H9 (cell line): ENCODE data around the gene SIKE1. TPM values are rescaled to one million over a fixed set of nuclear protein-coding genes. Genes with fewer than 3 reads are reported as not detected.
A peak's percentile ranks its signal among the peaks of the same experiment; 100 is the strongest.

ENCODE experiments used
- DNase-seq: peaks from one replicate; pipeline ENCODE4 v3.0.0-alpha.2; 2017
- H2AFZ ChIP-seq: one replicate; pipeline ENCODE4 v1.6.1; 2013; ENCODE audit warnings: mild to moderate bottlenecking, low read length, control low read depth, moderate library complexity
- H2AK5ac ChIP-seq: 2 replicates; pipeline ENCODE4 v1.6.1; 2013; ENCODE audit warnings: low read length, control low read depth, mixed read lengths; ENCODE audit not compliant: insufficient read length
- H2BK120ac ChIP-seq: one replicate; pipeline ENCODE4 v1.6.1; 2013; ENCODE audit warnings: low read depth, mild to moderate bottlenecking, low read length, control low read depth, inconsistent platforms; ENCODE audit not compliant: poor library complexity, severe bottlenecking
- H2BK12ac ChIP-seq: 2 replicates; pipeline ENCODE4 v1.6.1; 2013; ENCODE audit warnings: low read length, control low read depth, mixed read lengths, low read depth; ENCODE audit not compliant: insufficient read length
- H2BK15ac ChIP-seq: 2 replicates; pipeline ENCODE4 v1.6.1; 2013; ENCODE audit warnings: low read depth, low read length, control low read depth
- H2BK20ac ChIP-seq: one replicate; pipeline ENCODE4 v1.6.1; 2013; ENCODE audit warnings: low read depth, mild to moderate bottlenecking, low read length, control low read depth, inconsistent platforms; ENCODE audit not compliant: poor library complexity, severe bottlenecking
- H2BK5ac ChIP-seq: 2 replicates; pipeline ENCODE4 v1.6.1; 2013; ENCODE audit warnings: low read length, control low read depth, mixed read lengths; ENCODE audit not compliant: insufficient read length
- H3K14ac ChIP-seq: 2 replicates; pipeline ENCODE4 v1.6.1; 2013; ENCODE audit warnings: low read length, control low read depth; ENCODE audit not compliant: insufficient read depth
- H3K18ac ChIP-seq: 2 replicates; pipeline ENCODE4 v1.6.1; 2013; ENCODE audit warnings: low read depth, mild to moderate bottlenecking, mixed read lengths, low read length, control low read depth; ENCODE audit not compliant: insufficient read length
- H3K23ac ChIP-seq: 2 replicates; pipeline ENCODE4 v1.6.1; 2013; ENCODE audit warnings: low read length, control low read depth, mixed read lengths, low read depth; ENCODE audit not compliant: insufficient read length
- H3K23me2 ChIP-seq: 2 replicates; pipeline ENCODE4 v1.6.1; 2013; ENCODE audit warnings: low read depth, mild to moderate bottlenecking, mixed read lengths, low read length, control low read depth; ENCODE audit not compliant: insufficient read length, poor library complexity, severe bottlenecking
- H3K27ac ChIP-seq: 2 replicates; pipeline ENCODE4 v1.5.1; 2013; ENCODE audit warnings: low read length, control low read depth, mixed read lengths, low read depth; ENCODE audit not compliant: insufficient read length
- H3K27me3 ChIP-seq: 2 replicates; pipeline ENCODE4 v1.6.1; 2013; ENCODE audit warnings: low read length, control low read depth, inconsistent platforms; ENCODE audit not compliant: insufficient read depth
- H3K4ac ChIP-seq: 2 replicates; pipeline ENCODE4 v1.6.1; 2013; ENCODE audit warnings: low read depth, mild to moderate bottlenecking, control low read depth, inconsistent platforms, low read length, moderate library complexity
- H3K4me1 ChIP-seq: 2 replicates; pipeline ENCODE4 v1.6.1; 2013; ENCODE audit warnings: low read length, control low read depth, inconsistent platforms; ENCODE audit not compliant: insufficient read depth
- H3K4me2 ChIP-seq: 2 replicates; pipeline ENCODE4 v1.6.1; 2013; ENCODE audit warnings: low read length, control low read depth, mixed read lengths; ENCODE audit not compliant: insufficient read length, insufficient read depth
- H3K56ac ChIP-seq: 2 replicates; pipeline ENCODE4 v1.6.1; 2013; ENCODE audit warnings: low read depth, mild to moderate bottlenecking, mixed read lengths, low read length, control low read depth; ENCODE audit not compliant: insufficient read length
- H3K79me1 ChIP-seq: 2 replicates; pipeline ENCODE4 v1.6.1; 2013; ENCODE audit warnings: low read depth, mild to moderate bottlenecking, moderate library complexity, low read length, control low read depth, inconsistent platforms; ENCODE audit not compliant: insufficient read depth, poor library complexity, severe bottlenecking
- H3K79me2 ChIP-seq: 2 replicates; pipeline ENCODE4 v1.6.1; 2013; ENCODE audit warnings: low read length, control low read depth, inconsistent platforms; ENCODE audit not compliant: insufficient read depth
- H3K9ac ChIP-seq: 2 replicates; pipeline ENCODE4 v1.6.1; 2013; ENCODE audit warnings: low read length, control low read depth, mixed read lengths; ENCODE audit not compliant: insufficient read length; ENCODE audit errors: extremely low read depth
- H3K9me3 ChIP-seq: one replicate; pipeline ENCODE4 v1.6.1; 2013; ENCODE audit warnings: low read depth, low read length, inconsistent platforms; ENCODE audit not compliant: control insufficient read depth
- H3T11ph ChIP-seq: one replicate; pipeline ENCODE4 v1.6.1; 2013; ENCODE audit warnings: mild to moderate bottlenecking, low read length, control low read depth, inconsistent platforms
- H4K20me1 ChIP-seq: one replicate; pipeline ENCODE4 v1.6.1; 2013; ENCODE audit not compliant: control insufficient read depth, insufficient read length, insufficient read depth
- H4K5ac ChIP-seq: 2 replicates; pipeline ENCODE4 v1.6.1; 2013; ENCODE audit warnings: low read depth, mild to moderate bottlenecking, mixed read lengths, low read length, control low read depth; ENCODE audit not compliant: insufficient read length
- H4K8ac ChIP-seq: replicated peaks from 2 replicates; pipeline ENCODE4 v1.6.1; 2013; ENCODE audit warnings: low read length, control low read depth, mixed read lengths, low read depth; ENCODE audit not compliant: insufficient read length
- H4K91ac ChIP-seq: 2 replicates; pipeline ENCODE4 v1.6.1; 2013; ENCODE audit warnings: low read depth, mild to moderate bottlenecking, moderate library complexity, mixed read lengths, low read length, control low read depth; ENCODE audit not compliant: insufficient read length
- H3K27ac Mint-ChIP-seq, 3 experiments: 2 replicates in 2 of 3; 3 replicates in 1 of 3; pipeline ENCODE4 v1.8.0; 2020 to 2021; ENCODE audit warnings: mixed read lengths in 3 of 3, mild to moderate bottlenecking in 1 of 3, moderate library complexity in 1 of 3
- H3K27me3 Mint-ChIP-seq: 2 replicates; pipeline ENCODE4 v1.8.0; 2021; ENCODE audit warnings: low read depth, mild to moderate bottlenecking, moderate library complexity, mixed read lengths
- H3K36me3 Mint-ChIP-seq, 3 experiments: 2 replicates in 2 of 3; 3 replicates in 1 of 3; pipeline ENCODE4 v1.8.0; 2020 to 2021; ENCODE audit warnings: low read depth in 3 of 3, mixed read lengths in 3 of 3; ENCODE audit not compliant: insufficient read depth in 1 of 3
- H3K4me1 Mint-ChIP-seq, 2 experiments: 2 replicates each; pipeline ENCODE4 v1.8.0; 2020; ENCODE audit warnings: mixed read lengths in 2 of 2
- H3K4me3 Mint-ChIP-seq, 2 experiments: 2 replicates in 1 of 2; 3 replicates in 1 of 2; pipeline ENCODE4 v1.8.0; 2020 to 2021; ENCODE audit warnings: mild to moderate bottlenecking in 2 of 2, mixed read lengths in 2 of 2, moderate library complexity in 1 of 2
- H3K9me3 Mint-ChIP-seq, 2 experiments: 2 replicates in 1 of 2; 3 replicates in 1 of 2; pipeline ENCODE4 v1.8.0; 2020; ENCODE audit warnings: mild to moderate bottlenecking in 2 of 2, mixed read lengths in 2 of 2, moderate library complexity in 1 of 2
- WGBS: extraction: QIAGEN DNeasy Blood & Tissue Kit; methylation state at CpG from one replicate; pipeline ENCODE4 v1.1.7; 2013; ENCODE audit warnings: missing lambda C conversion rate, low lambda C conversion rate, mixed read lengths; ENCODE audit not compliant: insufficient read length; ENCODE audit errors: extremely low coverage; 5-methylcytosine and 5-hydroxymethylcytosine counted together
- total RNA-seq: library from RNA; stranded (reverse); gene quantifications from 2 replicates; pipeline ENCODE4 v1.2.1, GENCODE V29; 2021
- TF ChIP-seq, protein P1 (sequence below): fragments of 200-600 bp; sonication (generic); conservative IDR thresholded peaks from 3 replicates; pipeline ENCODE4 v1.8.0; 2021; ENCODE audit warnings: antibody characterized with exemption, mild to moderate bottlenecking

SIKE1 gene
- total RNA-seq, 1 experiment from 2014 or later, result 75.3 TPM

DNA sequence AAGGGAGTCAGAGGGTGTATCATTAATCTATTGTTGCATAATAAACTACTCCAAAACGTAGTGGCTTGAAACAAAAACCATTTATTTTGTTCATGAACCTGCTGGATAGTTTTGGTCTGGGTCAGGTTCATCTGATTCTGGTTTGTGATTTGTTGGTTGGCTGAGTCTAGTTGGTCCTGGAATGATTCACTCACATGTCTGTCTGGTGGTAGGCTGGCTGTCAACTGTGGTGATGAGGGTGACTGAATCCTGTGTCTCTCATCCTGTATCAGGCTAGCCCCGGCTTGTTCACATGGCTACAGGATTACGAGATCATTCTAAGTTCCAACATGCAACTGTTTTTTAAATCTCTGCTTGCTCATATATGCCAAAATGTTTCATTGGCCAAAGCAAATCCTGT, 22.5 kb upstream of the SIKE1 start:
- Histone ChIP-seq H4K91ac (no peak overlapping the region), H2BK15ac (no peak overlapping the region), H3K27me3 (no peaks in the 10 kb centered on the region), H3K18ac (no peak overlapping the region), H3K27ac (no peak overlapping the region), H3K4ac (no peak overlapping the region), H2AFZ (no peak overlapping the region), H2BK5ac (no peak overlapping the region), H3K56ac (no peak overlapping the region), H4K8ac (no peak overlapping the region), H3K4me1 (no peaks in the 10 kb centered on the region), H3K23ac (no peak overlapping the region), H3K23me2 (no peaks in the 10 kb centered on the region), H3K4me2 (no peak overlapping the region), H3K9ac (no peak overlapping the region), H3T11ph (no peak overlapping the region), H2BK120ac (no peak overlapping the region), H3K14ac (no peak overlapping the region), H4K20me1 (no peaks in the 10 kb centered on the region), H4K5ac (no peak overlapping the region), H3K79me1 (no peaks in the 10 kb centered on the region), H3K9me3 (no peaks in the 10 kb centered on the region), H2BK12ac (no peak overlapping the region), H2AK5ac (no peak overlapping the region), H2BK20ac (no peak overlapping the region), H3K79me2 (no peaks in the 10 kb centered on the region)
- Mint-ChIP-seq H3K36me3 (no peaks in the 10 kb centered on the region; a peak in 3 of 7 replicates), H3K9me3 (peaks cover 13 to 17% of the 10 kb centered on the region in 2 experiments; a peak in 4 of 5 replicates), H3K27ac (peak overlapping the region in 1 of 3 experiments; percentile 28; a peak in 1 of 7 replicates), H3K4me1 (no peaks in the 10 kb centered on the region), H3K4me3 (no peak overlapping the region), H3K27me3 (peaks cover 7% of the 10 kb centered on the region)
- WGBS, result no CpG with 5 or more reads among the region's 3 CpGs
- no peak for DNase-seq
- TF ChIP-seq, protein P1, sequence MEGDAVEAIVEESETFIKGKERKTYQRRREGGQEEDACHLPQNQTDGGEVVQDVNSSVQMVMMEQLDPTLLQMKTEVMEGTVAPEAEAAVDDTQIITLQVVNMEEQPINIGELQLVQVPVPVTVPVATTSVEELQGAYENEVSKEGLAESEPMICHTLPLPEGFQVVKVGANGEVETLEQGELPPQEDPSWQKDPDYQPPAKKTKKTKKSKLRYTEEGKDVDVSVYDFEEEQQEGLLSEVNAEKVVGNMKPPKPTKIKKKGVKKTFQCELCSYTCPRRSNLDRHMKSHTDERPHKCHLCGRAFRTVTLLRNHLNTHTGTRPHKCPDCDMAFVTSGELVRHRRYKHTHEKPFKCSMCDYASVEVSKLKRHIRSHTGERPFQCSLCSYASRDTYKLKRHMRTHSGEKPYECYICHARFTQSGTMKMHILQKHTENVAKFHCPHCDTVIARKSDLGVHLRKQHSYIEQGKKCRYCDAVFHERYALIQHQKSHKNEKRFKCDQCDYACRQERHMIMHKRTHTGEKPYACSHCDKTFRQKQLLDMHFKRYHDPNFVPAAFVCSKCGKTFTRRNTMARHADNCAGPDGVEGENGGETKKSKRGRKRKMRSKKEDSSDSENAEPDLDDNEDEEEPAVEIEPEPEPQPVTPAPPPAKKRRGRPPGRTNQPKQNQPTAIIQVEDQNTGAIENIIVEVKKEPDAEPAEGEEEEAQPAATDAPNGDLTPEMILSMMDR, result no peak
